Myocyte (in vitro differentiated cells): ENCODE data around the gene SMAD7. TPM values are rescaled to one million over a fixed set of nuclear protein-coding genes. Genes with fewer than 3 reads are reported as not detected.
A peak's percentile ranks its signal among the peaks of the same experiment; 100 is the strongest.
"Not testable (repeated sequence)": the region's sequence is repeated elsewhere in the genome, so short reads cannot be mapped to it uniquely, and the experiment has no call there.

ENCODE experiments used
- DNase-seq: peaks from one replicate; pipeline ENCODE4 v3.0.0-alpha.2; 2012; ENCODE audit warnings: low read depth
- total RNA-seq: library from RNA; depleted of rRNA; stranded (reverse); fragments of >200 nt; gene quantifications from 2 replicates; pipeline ENCODE4 v1.2.3, GENCODE V29; 2014

SMAD7 gene
- total RNA-seq, 1 donor from 2014 or later: 3.0 TPM

DNA sequence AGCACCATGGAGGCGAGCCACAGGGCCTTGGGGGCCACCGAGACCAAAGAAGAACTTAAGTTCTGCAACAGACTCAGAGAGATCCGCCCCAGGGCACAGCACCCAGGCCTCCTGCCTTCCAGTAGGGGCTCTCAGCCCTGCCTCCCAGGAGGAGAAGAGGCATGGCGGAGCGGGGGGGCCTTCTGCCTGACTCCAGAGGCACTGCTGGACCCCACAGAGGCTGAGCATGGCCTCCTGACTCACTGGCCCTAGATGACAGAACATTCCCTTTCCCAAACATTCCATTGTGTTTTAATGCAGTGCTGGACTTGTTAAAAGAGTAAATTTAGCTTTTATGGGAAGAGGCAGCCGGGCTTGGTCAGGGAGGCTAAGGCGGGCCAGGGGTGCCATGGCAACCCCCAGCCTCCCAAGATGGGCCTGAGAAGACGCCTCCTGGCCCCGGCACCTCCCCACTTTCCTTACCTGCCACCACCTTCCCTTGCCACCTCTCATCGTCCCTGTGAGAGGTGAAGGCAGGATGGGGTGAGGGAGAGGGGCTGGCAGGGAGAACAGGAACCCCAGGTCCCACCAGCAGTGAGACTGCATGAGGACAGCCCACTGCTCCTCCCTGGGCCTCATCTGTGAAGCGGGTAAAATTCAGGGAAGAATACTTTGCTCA is 65.4 kb downstream of the SMAD7 start:
- DNase-seq: no peak

DNA sequence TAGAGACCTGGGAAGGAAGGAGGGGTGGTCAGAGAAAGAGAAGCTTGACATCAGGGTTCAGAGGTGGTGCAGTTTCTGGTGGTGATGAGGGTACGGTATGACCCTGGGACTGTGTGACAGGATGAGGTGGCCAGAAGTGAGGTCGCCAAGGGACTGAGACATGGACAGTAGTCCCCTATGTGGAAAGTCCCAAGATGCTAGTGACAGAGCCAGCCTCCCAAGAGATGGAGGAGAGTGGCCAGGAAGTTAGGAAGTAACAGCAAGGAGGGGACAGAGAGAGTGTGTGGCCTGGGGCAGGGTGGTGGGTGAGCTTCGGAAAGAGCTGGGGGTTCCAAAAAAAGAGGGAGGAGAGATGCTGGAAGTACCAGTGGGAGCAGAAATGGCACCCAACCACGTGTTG is 66.0 kb downstream of the SMAD7 start:
- DNase-seq: no peak

DNA sequence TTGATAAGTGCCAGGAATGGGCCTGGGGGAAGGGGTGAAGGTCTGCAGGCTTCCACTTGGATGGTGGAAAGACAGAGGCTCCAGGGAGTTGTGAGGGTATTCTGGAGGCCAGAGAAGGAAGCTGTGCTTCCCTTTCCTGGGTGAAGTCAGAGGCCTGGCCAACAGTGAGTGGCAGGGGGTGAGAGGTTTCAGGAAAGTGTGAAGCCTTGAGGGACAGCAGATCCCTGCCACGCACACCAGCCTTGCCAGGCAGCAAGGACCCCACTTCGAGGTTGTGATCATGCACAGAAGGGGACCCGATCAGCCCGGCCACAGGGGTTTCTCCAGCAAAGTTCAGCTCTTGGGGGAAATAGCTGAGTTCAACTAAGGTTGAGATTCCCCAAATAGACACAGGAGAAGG is 66.5 kb downstream of the SMAD7 start:
- no peak for DNase-seq

DNA sequence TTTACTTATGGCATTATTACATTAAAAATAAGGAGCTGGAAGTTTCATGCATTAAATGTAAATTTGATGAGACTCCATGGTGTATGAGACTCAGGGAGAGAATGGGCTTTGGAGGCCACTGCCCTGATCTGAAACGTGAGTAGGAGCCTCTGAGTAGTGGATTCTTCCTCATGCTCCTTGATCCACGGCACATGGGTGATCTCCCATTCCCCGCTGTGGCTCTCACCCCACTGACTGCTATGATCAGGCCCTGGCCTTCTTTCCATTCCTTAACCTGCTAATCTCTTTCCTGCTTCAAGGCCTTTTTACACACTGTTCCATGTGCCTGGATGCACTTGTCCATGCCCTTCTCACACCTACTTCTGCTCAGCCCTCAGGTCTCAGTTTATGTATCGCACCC is 68.4 kb downstream of the SMAD7 start:
- DNase-seq: no peak

DNA sequence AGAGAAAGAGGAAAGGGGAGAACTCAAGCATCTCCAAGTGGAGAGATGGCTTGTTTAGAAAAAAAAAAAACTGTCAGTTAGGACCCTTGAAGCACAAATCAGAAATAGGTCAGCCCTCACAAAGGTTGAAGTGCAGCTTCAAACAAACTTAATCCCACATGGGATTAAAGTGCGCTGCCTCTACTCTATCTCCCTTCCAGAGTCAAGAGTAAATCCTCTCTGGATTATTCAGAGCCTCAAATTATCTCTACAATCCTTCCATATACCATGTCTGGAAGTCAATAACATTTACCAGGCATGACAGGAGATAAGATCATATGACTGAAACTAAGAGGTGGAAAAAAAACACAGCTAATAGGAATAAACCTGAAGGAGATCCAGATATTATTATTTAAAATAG is 69.8 kb downstream of the SMAD7 start:
- DNase-seq: no peak

DNA sequence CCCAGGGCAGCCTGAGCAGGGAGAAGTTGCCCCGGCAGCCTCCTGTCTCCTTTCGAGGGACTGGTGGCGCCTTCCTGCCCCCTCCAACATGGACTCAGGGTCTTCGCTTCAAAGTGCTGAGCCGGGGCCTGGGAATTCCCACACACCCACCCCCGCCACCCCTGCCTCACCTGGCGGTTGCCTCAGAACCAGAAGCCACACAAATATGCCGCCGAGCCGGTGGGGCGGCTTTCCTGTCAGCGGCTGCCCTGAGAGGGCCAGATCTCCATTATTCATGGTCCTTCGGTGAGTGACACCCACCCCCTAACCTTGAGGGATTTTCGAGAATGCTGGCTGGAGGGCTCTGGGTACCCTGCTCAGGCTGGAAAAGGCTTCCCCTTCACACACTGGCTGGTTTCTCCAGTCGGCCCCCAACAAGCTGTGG is 71.7 kb downstream of the SMAD7 start:
- no peak for DNase-seq

DNA sequence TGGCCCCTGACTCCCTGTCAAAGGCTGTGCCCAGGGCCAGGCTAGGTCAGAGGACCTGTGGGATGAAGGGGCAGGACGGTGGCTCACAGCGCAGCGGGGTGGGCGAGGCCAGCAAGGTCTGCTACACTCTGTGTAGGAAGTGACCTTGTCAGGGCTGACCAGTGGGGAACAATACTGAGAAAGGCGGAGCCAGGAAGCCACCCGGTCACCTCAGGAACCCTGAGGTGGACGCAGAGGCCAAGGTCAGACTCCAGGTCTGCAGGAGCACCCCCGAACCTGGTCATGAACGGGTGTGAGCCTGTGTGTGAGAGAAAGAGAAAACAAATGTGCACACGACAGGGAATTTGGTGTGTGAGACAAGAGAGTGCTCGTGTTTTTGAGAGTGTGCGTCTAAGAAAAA is 72.3 kb downstream of the SMAD7 start:
- no peak for DNase-seq

DNA sequence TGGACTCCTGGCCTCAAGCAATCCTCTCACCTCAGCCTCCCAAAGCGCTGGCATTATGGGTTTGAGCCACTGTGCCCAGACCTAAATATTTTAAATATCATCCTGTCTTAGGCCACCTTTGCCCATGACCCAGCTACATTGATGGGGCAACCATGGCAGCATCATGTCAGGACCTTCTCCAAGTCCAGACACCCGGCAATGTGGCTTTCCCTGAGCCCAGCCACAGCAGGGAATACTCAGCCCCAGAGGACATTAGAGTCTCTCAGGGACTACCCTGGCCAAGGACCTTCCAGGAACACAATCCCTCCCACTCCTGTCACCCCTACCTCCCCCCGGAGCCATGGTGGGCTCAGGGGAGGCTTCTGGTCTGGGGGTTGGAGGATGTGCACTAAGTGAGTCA is 72.8 kb downstream of the SMAD7 start:
- no peak for DNase-seq

DNA sequence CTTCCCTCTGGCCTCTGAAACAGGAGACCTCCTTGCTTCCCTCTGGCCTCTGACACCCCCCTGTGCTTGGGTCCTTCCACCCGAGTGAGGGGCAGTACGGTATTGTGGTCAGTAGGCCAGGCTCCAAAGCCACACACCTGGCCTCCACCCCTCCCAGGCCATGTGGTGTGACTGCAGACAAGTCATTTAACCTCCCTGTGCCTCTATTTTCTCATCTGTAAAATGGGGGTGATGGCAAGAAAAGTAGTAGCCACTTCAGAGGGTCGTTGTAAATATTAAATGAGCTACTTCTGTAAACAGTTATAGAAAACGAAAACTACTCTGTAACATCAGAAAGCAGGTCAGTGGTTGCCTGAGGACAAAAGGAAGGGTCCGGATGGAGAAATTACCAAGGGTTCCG is 74.2 kb downstream of the SMAD7 start:
- DNase-seq: no peak

DNA sequence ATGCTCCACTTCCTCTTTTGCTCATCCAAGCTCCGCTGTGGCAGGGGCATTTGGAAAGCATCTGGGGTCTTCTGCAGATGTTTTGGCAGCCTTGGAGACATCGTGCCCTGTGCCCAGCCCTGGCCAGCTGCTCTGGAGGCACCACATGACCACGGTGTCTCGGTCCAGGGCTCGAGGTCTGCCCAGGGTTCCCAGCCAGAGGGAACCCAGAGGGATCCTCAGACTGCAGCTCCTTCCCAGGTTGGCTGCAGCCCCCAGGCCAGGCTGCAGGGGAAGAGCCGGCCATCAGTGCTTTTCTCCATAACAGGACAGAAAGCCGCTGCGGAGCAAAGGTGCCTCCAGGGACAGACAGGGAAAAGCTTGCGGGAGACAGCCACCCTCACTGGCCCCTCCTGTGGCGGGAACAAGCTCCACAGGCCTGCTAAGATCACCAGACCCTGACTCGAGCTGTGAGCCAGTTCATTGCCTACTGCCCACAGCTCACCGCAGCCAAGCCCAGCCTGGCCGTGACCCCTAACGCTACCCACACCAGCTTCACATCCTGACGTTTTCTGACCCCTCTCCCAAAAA is 74.7 kb downstream of the SMAD7 start:
- DNase-seq: no peak

DNA sequence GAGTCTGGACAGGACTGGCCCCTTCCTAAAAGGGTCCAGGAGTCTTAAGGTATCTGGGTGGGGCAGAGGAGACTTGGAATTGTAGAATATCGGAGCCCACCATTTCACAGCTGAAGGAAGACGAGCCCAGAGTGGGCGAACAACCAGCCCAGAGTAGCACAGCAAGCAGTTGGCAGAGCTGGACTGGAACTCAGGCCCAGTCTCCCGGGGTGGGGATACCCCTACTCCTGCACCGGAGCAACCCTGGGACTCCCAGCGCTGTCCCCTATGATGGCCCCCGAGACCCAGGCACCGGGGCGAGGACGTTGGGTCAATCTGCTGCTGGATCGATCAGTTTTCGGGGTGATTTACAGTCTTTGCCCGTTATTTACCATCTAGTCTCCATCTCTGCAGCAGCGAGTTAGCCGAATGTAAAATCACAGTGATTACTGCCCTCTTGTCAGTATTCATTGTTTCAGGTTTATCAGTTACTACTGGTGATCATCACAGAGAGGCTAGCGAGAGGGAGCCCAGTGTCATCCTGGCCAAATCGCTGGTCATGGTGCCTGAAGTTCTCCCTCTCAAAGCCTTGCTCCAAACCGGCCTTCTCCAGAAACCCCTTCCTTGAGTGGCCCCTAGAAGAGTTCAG is 75.3 kb downstream of the SMAD7 start:
- DNase-seq: no peak

DNA sequence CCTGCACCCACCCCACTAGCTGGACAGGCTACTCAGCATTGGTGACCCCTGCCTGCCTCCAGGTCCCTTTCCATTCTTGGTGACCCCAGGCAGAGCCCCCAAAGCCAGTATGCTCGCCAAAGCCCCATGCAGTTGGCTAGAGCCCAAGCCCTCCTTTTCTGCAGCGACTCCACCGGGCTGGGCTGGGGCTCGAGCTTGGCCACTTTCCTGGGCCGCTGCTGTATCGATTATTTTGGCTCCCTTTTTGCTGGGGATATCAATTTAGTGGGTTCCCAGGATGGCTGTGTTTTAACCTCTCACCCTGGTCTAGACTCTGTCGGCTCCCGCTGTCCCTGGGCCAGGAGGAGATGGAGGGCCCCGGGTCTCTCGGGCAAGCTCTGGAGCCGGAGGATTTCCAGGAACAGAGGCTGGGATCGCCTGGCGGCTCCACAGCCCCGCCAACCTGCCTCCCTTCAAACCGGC is 76.0 kb downstream of the SMAD7 start:
- DNase-seq: no peak

DNA sequence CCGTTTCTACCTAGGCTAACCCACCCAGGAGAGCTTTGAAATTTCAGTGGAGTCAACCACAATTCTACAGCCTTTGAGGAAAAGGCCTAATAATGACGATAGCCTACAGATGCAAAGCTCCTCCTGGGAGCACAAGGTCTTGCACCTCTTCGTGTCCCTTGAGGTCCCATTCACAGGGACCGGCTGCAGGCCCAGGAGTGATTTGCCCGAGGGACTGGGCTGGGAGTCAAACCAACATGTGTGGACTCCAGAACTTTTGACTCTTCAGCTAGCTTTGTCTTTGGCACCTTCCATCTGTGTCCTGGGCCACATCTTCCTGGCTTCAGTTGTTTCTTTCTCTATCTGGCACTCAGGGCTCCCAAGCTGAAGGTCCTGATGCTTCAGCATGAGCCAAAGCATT is 76.5 kb downstream of the SMAD7 start:
- no peak for DNase-seq

DNA sequence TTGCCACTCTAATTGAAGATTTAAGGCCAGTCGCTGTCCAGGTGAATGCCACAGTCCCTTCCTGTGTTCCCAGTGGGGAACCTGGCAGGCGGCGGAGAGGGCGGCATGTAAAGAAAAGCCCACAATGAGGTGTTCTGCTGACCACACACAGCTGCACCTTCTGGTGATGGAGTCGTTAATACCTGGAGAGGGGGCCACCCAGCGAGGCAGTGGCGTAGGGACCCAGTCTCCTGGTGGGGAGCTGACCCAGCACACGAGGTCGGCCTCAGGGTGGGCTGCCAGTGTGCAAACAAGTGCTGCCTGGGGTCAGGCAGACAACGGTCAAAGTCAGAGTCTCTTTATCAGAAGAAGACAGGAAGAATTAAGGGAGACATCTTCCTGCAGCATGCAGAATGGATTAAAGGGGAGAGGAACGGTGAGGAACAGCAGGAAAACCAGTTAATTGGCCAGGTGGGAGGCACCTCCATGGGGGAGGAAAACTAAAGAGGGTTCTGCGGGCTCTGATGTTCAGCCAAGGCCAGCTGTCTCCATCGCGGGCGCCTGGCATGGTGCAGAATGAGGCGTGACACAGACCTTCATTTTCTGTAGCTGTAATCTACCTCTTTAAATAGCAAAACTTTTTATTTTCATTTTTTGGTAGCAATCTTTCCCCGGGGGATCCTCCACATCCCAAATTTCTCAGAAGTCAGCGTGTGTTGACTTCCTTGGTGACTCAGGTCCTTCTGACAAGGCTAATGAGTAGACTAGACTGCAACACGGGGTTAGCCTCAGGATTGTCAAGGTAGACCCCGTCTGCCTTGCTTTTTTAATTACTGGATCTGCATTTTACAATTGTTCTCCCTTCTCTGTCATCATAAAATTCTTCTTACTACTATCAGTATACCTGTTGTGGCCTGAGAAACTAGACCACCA is 78.3 kb downstream of the SMAD7 start:
- DNase-seq: peak; percentile 40

DNA sequence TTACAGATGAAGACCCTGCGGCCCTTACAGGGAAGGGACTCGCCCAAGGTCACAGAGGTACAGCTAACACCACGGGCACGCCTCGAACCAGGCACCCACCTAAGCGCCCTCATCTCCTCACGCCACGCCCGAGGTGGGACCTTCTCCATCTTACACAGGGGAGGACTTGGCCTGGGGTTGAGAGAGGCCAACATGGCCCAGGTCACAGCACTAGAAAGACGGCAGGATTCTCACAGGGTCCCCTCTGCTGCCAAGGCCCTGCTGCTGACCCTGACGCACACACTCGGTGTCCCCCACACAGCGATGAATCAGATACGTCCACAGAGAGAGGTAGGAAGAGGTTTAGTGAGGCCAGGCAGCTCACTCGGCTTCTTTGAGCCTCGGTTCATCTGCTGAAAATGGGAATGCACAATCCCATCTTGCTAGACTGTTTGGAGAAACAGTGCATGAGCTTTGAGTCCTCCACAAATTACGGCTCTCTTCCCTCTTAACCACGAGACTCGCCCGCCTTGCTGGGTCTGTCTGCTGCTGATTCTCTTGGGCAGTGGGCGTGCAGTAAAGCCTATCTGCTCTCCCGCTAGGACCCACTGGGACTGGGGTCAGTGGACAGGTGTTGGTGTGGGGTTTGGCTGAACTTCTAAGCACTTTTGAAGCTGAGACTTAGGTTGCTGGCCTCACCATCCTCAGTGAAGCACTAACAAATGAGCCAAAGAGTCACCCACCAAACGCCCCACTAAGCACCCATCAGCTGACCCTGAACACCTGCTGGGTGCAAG is 79.2 kb downstream of the SMAD7 start:
- peak; percentile 41 for DNase-seq

DNA sequence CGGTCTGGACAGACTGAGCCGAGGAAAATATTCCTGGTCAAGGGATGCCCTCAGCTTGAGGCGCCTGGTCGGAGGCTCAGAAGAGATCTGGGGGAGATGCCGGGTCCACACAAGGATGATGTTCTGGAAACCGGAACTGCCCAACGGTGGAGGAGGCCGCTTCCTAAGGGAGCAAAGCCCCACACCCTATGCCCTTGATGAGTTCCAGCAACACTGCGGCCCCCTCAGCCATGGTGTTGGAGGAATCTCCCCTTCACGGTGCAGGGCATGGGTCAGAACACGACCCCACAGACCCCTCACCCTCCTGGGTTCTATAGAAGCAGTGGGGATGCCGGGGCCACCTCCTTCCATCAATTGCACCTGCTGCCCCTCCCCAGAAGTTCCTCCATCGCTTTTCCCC is 79.8 kb downstream of the SMAD7 start:
- not testable (repeated sequence) for DNase-seq
